ENCODE data around the gene CREG1.

The CREG1 gene

GRCh38 chr1:167507719-167508118, 45.8 kb downstream of the CREG1 start:
- no peak overlapping the region for H3K27ac ChIP-seq (ENCODE audit: low read depth, low read length)
- no peak overlapping the region for H4K8ac ChIP-seq (ENCODE audit: low read depth, low read length)
- no peak overlapping the region for H3K4ac ChIP-seq (ENCODE audit: low read depth, low read length)
- no peak overlapping the region for H3K23ac ChIP-seq (ENCODE audit: low read length)
- H3K4me2 ChIP-seq (ENCODE audit: low read length): no peak overlapping the region
- H3K36me3 ChIP-seq (ENCODE audit: control insufficient read depth, insufficient read depth, low read length): no peaks in the 10 kb centered on the region
- no peak overlapping the region for H3K18ac ChIP-seq (ENCODE audit: low read length)
- H2BK120ac ChIP-seq (ENCODE audit: low read depth, low read length): no peak overlapping the region
- H2AK5ac ChIP-seq (ENCODE audit: low read length): no peak overlapping the region
- H3K4me1 ChIP-seq (ENCODE audit: control insufficient read depth, low read depth, low read length): peaks cover 8% of the 10 kb centered on the region
- no peaks in the 10 kb centered on the region for H3K79me1 ChIP-seq (ENCODE audit: low read length)
- no peak overlapping the region for H2BK15ac ChIP-seq (replicated peaks; ENCODE audit: low read depth)
- no peak overlapping the region for H3K56ac ChIP-seq (ENCODE audit: low read length)
- H3K4me3 ChIP-seq (ENCODE audit: low read length): no peak overlapping the region
- H2BK5ac ChIP-seq (ENCODE audit: low read length): no peak overlapping the region
- WGBS (ENCODE audit: extremely low coverage, insufficient coverage, low lambda C conversion rate): no CpG with 5 or more reads among the region's 3 CpGs
- H3K9ac ChIP-seq (ENCODE audit: low read length): no peak overlapping the region
- no peaks in the 10 kb centered on the region for H3K27me3 ChIP-seq (ENCODE audit: insufficient read depth, low read length, poor library complexity)
- H4K5ac ChIP-seq (ENCODE audit: low read length): no peak overlapping the region
- H3K79me2 ChIP-seq (ENCODE audit: control insufficient read depth, insufficient read depth, low read length): no peaks in the 10 kb centered on the region
- no peak for DNase-seq

- no peak overlapping the region for H3K4ac ChIP-seq (ENCODE audit: low read depth, low read length)
- H3K23ac ChIP-seq (ENCODE audit: low read length): no peak overlapping the region
- no peaks in the 10 kb centered on the region for H3K79me1 ChIP-seq (ENCODE audit: low read length)
Observed at GRCh38 chr1:167504467-167504827, 49.1 kb downstream of the CREG1 start.

GRCh38 chr1:167503626-167504466, 49.7 kb downstream of the CREG1 start:
- H3K27ac ChIP-seq (ENCODE audit: low read depth, low read length): no peak overlapping the region
- H3K4me2 ChIP-seq (ENCODE audit: low read length): no peak overlapping the region
- H3K4me1 ChIP-seq (ENCODE audit: control insufficient read depth, low read depth, low read length): peaks cover 8% of the 10 kb centered on the region
- H3K4ac ChIP-seq (ENCODE audit: low read depth, low read length): no peak overlapping the region
- no peak overlapping the region for H2BK15ac ChIP-seq (replicated peaks; ENCODE audit: low read depth)
- no peak overlapping the region for H3K23ac ChIP-seq (ENCODE audit: low read length)
- no peak overlapping the region for H4K8ac ChIP-seq (ENCODE audit: low read depth, low read length)
- no peaks in the 10 kb centered on the region for H3K79me2 ChIP-seq (ENCODE audit: control insufficient read depth, insufficient read depth, low read length)
- DNase-seq: no peak
- no peaks in the 10 kb centered on the region for H3K79me1 ChIP-seq (ENCODE audit: low read length)
- no peak overlapping the region for H4K5ac ChIP-seq (ENCODE audit: low read length)
- no peak overlapping the region for H2AK5ac ChIP-seq (ENCODE audit: low read length)
- no peak overlapping the region for H3K18ac ChIP-seq (ENCODE audit: low read length)
- no peaks in the 10 kb centered on the region for H3K36me3 ChIP-seq (ENCODE audit: control insufficient read depth, insufficient read depth, low read length)
- no peak overlapping the region for H3K4me3 ChIP-seq (ENCODE audit: low read length)
- H3K27me3 ChIP-seq (ENCODE audit: insufficient read depth, low read length, poor library complexity): no peaks in the 10 kb centered on the region
- WGBS (ENCODE audit: extremely low coverage, insufficient coverage, low lambda C conversion rate): no CpG with 5 or more reads among the region's 14 CpGs
- H2BK5ac ChIP-seq (ENCODE audit: low read length): no peak overlapping the region
- H2BK120ac ChIP-seq (ENCODE audit: low read depth, low read length): no peak overlapping the region
- H3K56ac ChIP-seq (ENCODE audit: low read length): peak overlapping the region; percentile 10
- no peak overlapping the region for H3K9ac ChIP-seq (ENCODE audit: low read length)

More at GRCh38 chr1:167504467-167504827, 49.1 kb downstream of the CREG1 start:
- no peaks in the 10 kb centered on the region for H3K27me3 ChIP-seq (ENCODE audit: insufficient read depth, low read length, poor library complexity)
- H3K9ac ChIP-seq (ENCODE audit: low read length): no peak overlapping the region
- no peak overlapping the region for H2AK5ac ChIP-seq (ENCODE audit: low read length)
- H2BK5ac ChIP-seq (ENCODE audit: low read length): no peak overlapping the region
- H3K4me3 ChIP-seq (ENCODE audit: low read length): no peak overlapping the region
- no CpG with 5 or more reads among the region's 3 CpGs for WGBS (ENCODE audit: extremely low coverage, insufficient coverage, low lambda C conversion rate)
- no peaks in the 10 kb centered on the region for H3K79me2 ChIP-seq (ENCODE audit: control insufficient read depth, insufficient read depth, low read length)
- no peak overlapping the region for H2BK120ac ChIP-seq (ENCODE audit: low read depth, low read length)
- no peak overlapping the region for H3K18ac ChIP-seq (ENCODE audit: low read length)
- H3K36me3 ChIP-seq (ENCODE audit: control insufficient read depth, insufficient read depth, low read length): no peaks in the 10 kb centered on the region
- H3K4me1 ChIP-seq (ENCODE audit: control insufficient read depth, low read depth, low read length): peaks cover 8% of the 10 kb centered on the region
- no peak overlapping the region for H3K27ac ChIP-seq (ENCODE audit: low read depth, low read length)
- H3K56ac ChIP-seq (ENCODE audit: low read length): peak overlapping the region; percentile 38
- no peak for DNase-seq
- no peak overlapping the region for H4K5ac ChIP-seq (ENCODE audit: low read length)
- no peak overlapping the region for H2BK15ac ChIP-seq (replicated peaks; ENCODE audit: low read depth)
- H3K4me2 ChIP-seq (ENCODE audit: low read length): no peak overlapping the region
- H4K8ac ChIP-seq (ENCODE audit: low read depth, low read length): no peak overlapping the region

GRCh38 chr1:167502719-167503462, 50.7 kb downstream of the CREG1 start:
- no peak overlapping the region for H2AK5ac ChIP-seq (ENCODE audit: low read length)
- H3K9ac ChIP-seq (ENCODE audit: low read length): no peak overlapping the region
- H2BK15ac ChIP-seq (replicated peaks; ENCODE audit: low read depth): no peak overlapping the region
- no peak overlapping the region for H3K23ac ChIP-seq (ENCODE audit: low read length)
- H3K79me1 ChIP-seq (ENCODE audit: low read length): no peaks in the 10 kb centered on the region
- H3K4me3 ChIP-seq (ENCODE audit: low read length): no peak overlapping the region
- no peak overlapping the region for H4K5ac ChIP-seq (ENCODE audit: low read length)
- no peak overlapping the region for H3K4me2 ChIP-seq (ENCODE audit: low read length)
- H3K18ac ChIP-seq (ENCODE audit: low read length): no peak overlapping the region
- no peak overlapping the region for H4K8ac ChIP-seq (ENCODE audit: low read depth, low read length)
- DNase-seq: peak; percentile 80
- H2BK120ac ChIP-seq (ENCODE audit: low read depth, low read length): no peak overlapping the region
- peaks cover 8% of the 10 kb centered on the region for H3K4me1 ChIP-seq (ENCODE audit: control insufficient read depth, low read depth, low read length)
- H3K79me2 ChIP-seq (ENCODE audit: control insufficient read depth, insufficient read depth, low read length): no peaks in the 10 kb centered on the region
- H3K36me3 ChIP-seq (ENCODE audit: control insufficient read depth, insufficient read depth, low read length): no peaks in the 10 kb centered on the region
- no peaks in the 10 kb centered on the region for H3K27me3 ChIP-seq (ENCODE audit: insufficient read depth, low read length, poor library complexity)
- H3K56ac ChIP-seq (ENCODE audit: low read length): no peak overlapping the region
- H3K27ac ChIP-seq (ENCODE audit: low read depth, low read length): peak overlapping the region; percentile 19
- no peak overlapping the region for H3K4ac ChIP-seq (ENCODE audit: low read depth, low read length)
- H2BK5ac ChIP-seq (ENCODE audit: low read length): no peak overlapping the region
- no CpG with 5 or more reads among the region's 4 CpGs for WGBS (ENCODE audit: extremely low coverage, insufficient coverage, low lambda C conversion rate)

- no peak for DNase-seq
- no CpG with 5 or more reads among the region's 5 CpGs for WGBS (ENCODE audit: extremely low coverage, insufficient coverage, low lambda C conversion rate)
- H4K8ac ChIP-seq (ENCODE audit: low read depth, low read length): no peak overlapping the region
Observed at GRCh38 chr1:167502192-167502551, 51.4 kb downstream of the CREG1 start.

More at GRCh38 chr1:167502192-167502551, 51.4 kb downstream of the CREG1 start:
- H3K79me2 ChIP-seq (ENCODE audit: control insufficient read depth, insufficient read depth, low read length): no peaks in the 10 kb centered on the region
- no peak overlapping the region for H3K4ac ChIP-seq (ENCODE audit: low read depth, low read length)
- H3K23ac ChIP-seq (ENCODE audit: low read length): no peak overlapping the region
- H3K18ac ChIP-seq (ENCODE audit: low read length): no peak overlapping the region
- no peaks in the 10 kb centered on the region for H3K36me3 ChIP-seq (ENCODE audit: control insufficient read depth, insufficient read depth, low read length)
- no peaks in the 10 kb centered on the region for H3K79me1 ChIP-seq (ENCODE audit: low read length)
- H3K4me2 ChIP-seq (ENCODE audit: low read length): no peak overlapping the region
- no peaks in the 10 kb centered on the region for H3K27me3 ChIP-seq (ENCODE audit: insufficient read depth, low read length, poor library complexity)
- no peak overlapping the region for H4K5ac ChIP-seq (ENCODE audit: low read length)
- H3K9ac ChIP-seq (ENCODE audit: low read length): no peak overlapping the region
- H3K27ac ChIP-seq (ENCODE audit: low read depth, low read length): no peak overlapping the region
- no peak overlapping the region for H2BK5ac ChIP-seq (ENCODE audit: low read length)
- H2BK15ac ChIP-seq (replicated peaks; ENCODE audit: low read depth): no peak overlapping the region
- no peak overlapping the region for H3K56ac ChIP-seq (ENCODE audit: low read length)
- H3K4me1 ChIP-seq (ENCODE audit: control insufficient read depth, low read depth, low read length): peaks cover 8% of the 10 kb centered on the region
- H2BK120ac ChIP-seq (ENCODE audit: low read depth, low read length): no peak overlapping the region
- H3K4me3 ChIP-seq (ENCODE audit: low read length): no peak overlapping the region
- H2AK5ac ChIP-seq (ENCODE audit: low read length): no peak overlapping the region
